PFSK-1 (cell line): Measurements from ENCODE around the gene CARMIL1.

Experiments used
- TAF1 ChIP-seq: IDR thresholded peaks from 2 replicates; pipeline ENCODE4 v1.6.1; 2012; ENCODE audit warnings: low read length, control low read depth, borderline replicate concordance; ENCODE audit not compliant: insufficient read depth
- TF ChIP-seq, protein P1 (sequence below), 2 experiments: IDR thresholded peaks; 2 replicates each; pipeline versions ENCODE4 v1.6.1 to v1.8.0; 2011 to 2012; ENCODE audit warnings: low read depth in 2 of 2, low read length in 2 of 2, control low read depth in 1 of 2, inconsistent platforms in 1 of 2, mild to moderate bottlenecking in 1 of 2, moderate library complexity in 1 of 2; ENCODE audit not compliant: insufficient read depth in 1 of 2

DNA sequence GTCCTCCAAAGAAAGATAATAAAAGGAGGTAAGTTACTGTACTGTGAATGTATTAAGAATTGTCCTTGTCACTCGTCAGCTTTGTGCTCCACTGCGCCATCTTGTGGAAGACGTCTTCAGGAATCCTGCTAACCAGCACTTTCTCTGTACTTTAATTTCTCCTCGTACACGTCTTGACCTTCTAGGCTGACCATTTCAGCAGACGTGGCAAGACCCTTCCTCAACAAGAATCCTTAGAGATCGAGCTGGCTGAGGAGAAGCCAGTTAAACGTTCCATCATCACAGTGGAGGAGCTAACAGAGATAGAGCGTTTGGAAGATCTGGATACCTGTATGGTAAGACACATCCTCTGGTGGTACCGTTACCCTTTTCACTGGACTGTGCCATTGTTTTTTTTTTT, 277.3 kb downstream of the CARMIL1 start:
- TF ChIP-seq, protein P1, sequence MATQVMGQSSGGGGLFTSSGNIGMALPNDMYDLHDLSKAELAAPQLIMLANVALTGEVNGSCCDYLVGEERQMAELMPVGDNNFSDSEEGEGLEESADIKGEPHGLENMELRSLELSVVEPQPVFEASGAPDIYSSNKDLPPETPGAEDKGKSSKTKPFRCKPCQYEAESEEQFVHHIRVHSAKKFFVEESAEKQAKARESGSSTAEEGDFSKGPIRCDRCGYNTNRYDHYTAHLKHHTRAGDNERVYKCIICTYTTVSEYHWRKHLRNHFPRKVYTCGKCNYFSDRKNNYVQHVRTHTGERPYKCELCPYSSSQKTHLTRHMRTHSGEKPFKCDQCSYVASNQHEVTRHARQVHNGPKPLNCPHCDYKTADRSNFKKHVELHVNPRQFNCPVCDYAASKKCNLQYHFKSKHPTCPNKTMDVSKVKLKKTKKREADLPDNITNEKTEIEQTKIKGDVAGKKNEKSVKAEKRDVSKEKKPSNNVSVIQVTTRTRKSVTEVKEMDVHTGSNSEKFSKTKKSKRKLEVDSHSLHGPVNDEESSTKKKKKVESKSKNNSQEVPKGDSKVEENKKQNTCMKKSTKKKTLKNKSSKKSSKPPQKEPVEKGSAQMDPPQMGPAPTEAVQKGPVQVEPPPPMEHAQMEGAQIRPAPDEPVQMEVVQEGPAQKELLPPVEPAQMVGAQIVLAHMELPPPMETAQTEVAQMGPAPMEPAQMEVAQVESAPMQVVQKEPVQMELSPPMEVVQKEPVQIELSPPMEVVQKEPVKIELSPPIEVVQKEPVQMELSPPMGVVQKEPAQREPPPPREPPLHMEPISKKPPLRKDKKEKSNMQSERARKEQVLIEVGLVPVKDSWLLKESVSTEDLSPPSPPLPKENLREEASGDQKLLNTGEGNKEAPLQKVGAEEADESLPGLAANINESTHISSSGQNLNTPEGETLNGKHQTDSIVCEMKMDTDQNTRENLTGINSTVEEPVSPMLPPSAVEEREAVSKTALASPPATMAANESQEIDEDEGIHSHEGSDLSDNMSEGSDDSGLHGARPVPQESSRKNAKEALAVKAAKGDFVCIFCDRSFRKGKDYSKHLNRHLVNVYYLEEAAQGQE (IDR thresholded peaks at IDR 0.05; ENCODE audit: insufficient read depth in 1 of 2, low read depth in 2 of 2, low read length in 2 of 2), result no peak
- TF ChIP-seq TAF1, result no peak
